Activated naive CD4-positive, alpha-beta T cell treated with anti-CD3 and anti-CD28 coated beads for 36 hours (primary cell): Measurements from ENCODE around the gene PXYLP1. TPM values are rescaled to one million over a fixed set of nuclear protein-coding genes. Genes with fewer than 3 reads are reported as not detected.

Experiments used
- CTCF ChIA-PET: fragments of 350-600 bp; sonication (Branson Sonifier 250); formaldehyde crosslinking; loops from one replicate; lab custom pipeline; 2021; ENCODE audit warnings: antibody characterized with exemption; lab: Charles Lee
- DNase-seq: peaks from one replicate; pipeline ENCODE4 v3.0.0-alpha.2; 2020
- H3K27ac Mint-ChIP-seq: one replicate; pipeline ENCODE4 v1.8.0; 2021; ENCODE audit warnings: mild to moderate bottlenecking, mixed read lengths
- H3K27me3 Mint-ChIP-seq: one replicate; pipeline ENCODE4 v1.8.0; 2021; ENCODE audit warnings: low read depth, mixed read lengths
- H3K36me3 Mint-ChIP-seq: one replicate; pipeline ENCODE4 v1.8.0; 2021; ENCODE audit warnings: low read depth, mixed read lengths
- H3K4me1 Mint-ChIP-seq: one replicate; pipeline ENCODE4 v1.8.0; 2021; ENCODE audit warnings: low read depth, mixed read lengths
- H3K4me3 Mint-ChIP-seq: one replicate; pipeline ENCODE4 v1.8.0; 2021; ENCODE audit warnings: mild to moderate bottlenecking, moderate library complexity, mixed read lengths
- H3K9me3 Mint-ChIP-seq: one replicate; pipeline ENCODE4 v1.8.0; 2021; ENCODE audit warnings: mixed read lengths
- intact Hi-C: fragments of 100-400 bp; cut with micrococcal nuclease; formaldehyde crosslinking; loops from one replicate; pipeline ENCODE4 v1.15.1; 2023
- total RNA-seq, 2 experiments: library from RNA; stranded (reverse); gene quantifications; one replicate each; pipeline ENCODE4 v1.2.3, GENCODE V29; 2021

The PXYLP1 gene
- total RNA-seq, 2 experiments from 2014 or later, result 8.4 to 9.7 TPM

- peaks cover 29% of the 10 kb centered on the region for H3K4me1 Mint-ChIP-seq
- no peak for DNase-seq
- H3K36me3 Mint-ChIP-seq, result no peaks in the 10 kb centered on the region
- CTCF ChIA-PET, result interaction anchor here (1.4 to 6.0 kb wide), 6 partner anchors 9 to 253 kb away, joined by 4 to 55 read pairs (median 9); partner anchors contain the start of gene PXYLP1
- no peaks in the 10 kb centered on the region for H3K27me3 Mint-ChIP-seq
- H3K4me3 Mint-ChIP-seq, result no peak overlapping the region
- intact Hi-C loops, result no loop called here
- H3K9me3 Mint-ChIP-seq, result no peaks in the 10 kb centered on the region
- no peak overlapping the region for H3K27ac Mint-ChIP-seq
Observed at GRCh38 chr3:141253811-141254210, 22.2 kb downstream of the PXYLP1 start.

DNA sequence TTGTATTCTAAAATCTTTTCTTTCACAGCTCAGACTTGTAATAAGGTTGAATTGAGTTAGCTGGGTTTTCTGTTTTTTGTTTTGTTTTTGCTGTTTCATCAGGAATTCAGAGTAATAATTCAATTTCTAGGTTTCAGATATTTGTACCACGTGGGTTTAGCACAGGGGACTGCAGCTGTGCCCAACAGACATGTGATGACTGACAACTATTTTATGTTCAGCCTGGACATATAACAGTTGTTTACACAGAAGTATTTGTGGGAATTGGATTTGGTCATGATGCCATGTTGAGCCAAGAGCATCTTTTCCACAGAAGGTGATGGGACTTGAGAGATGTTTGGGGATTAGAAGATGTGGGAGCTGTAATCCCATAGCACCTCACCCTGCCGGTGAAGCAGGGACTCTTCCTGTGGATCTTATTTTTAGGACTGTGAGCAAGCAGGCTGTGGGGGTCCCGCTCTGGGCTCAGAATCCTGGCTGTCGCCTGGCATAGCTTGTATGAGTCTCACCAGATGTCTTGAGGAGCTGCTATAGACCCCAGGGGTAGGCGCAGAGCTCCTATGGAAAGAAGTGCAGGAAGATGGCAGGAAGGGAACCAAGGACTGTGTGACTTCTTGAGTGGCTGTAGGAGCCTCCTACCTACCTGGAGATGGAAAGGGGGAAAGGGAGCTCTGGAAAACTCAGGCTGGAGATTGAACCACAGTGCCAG is 23.7 kb downstream of the PXYLP1 start:
- H3K36me3 Mint-ChIP-seq, result no peaks in the 10 kb centered on the region
- no peaks in the 10 kb centered on the region for H3K9me3 Mint-ChIP-seq
- intact Hi-C loops, result loop anchor here (1.0 kb wide), 1 partner anchor 12 kb away; no protein-coding TSS in a partner anchor
- no peaks in the 10 kb centered on the region for H3K27me3 Mint-ChIP-seq
- no peak for DNase-seq
- CTCF ChIA-PET, result interaction anchor here (0.9 to 6.0 kb wide), 18 partner anchors 10 to 64 kb away, joined by 3 to 55 read pairs (median 6); partner anchors contain the start of gene PXYLP1
- H3K4me1 Mint-ChIP-seq, result peaks cover 24% of the 10 kb centered on the region
- no peak overlapping the region for H3K27ac Mint-ChIP-seq
- no peak overlapping the region for H3K4me3 Mint-ChIP-seq

- peak; percentile 68 for DNase-seq
- CTCF ChIA-PET, result interaction anchor here (0.7 to 6.0 kb wide), 19 partner anchors 9 to 186 kb away, joined by 3 to 55 read pairs (median 5); partner anchors contain the start of gene PXYLP1
- Mint-ChIP-seq H3K9me3 (no peaks in the 10 kb centered on the region), H3K4me1 (peaks cover 25% of the 10 kb centered on the region), H3K36me3 (no peaks in the 10 kb centered on the region), H3K27ac (no peak overlapping the region), H3K27me3 (no peaks in the 10 kb centered on the region), H3K4me3 (peak overlapping the region; percentile 3)
- intact Hi-C loops, result loop anchor here (1.0 kb wide), 2 partner anchors 13 to 25 kb away; partner anchors contain the start of gene PXYLP1
Observed at GRCh38 chr3:141255846-141256261, 24.2 kb downstream of the PXYLP1 start.

GRCh38 chr3:141256820-141257219 is 25.2 kb downstream of the PXYLP1 start:
- CTCF ChIA-PET, result interaction anchor here (0.9 to 6.0 kb wide), 9 partner anchors 8 to 185 kb away, joined by 3 to 55 read pairs (median 11); partner anchors contain the start of gene PXYLP1
- no peak for DNase-seq
- Mint-ChIP-seq H3K36me3 (peaks cover 3% of the 10 kb centered on the region), H3K9me3 (no peaks in the 10 kb centered on the region), H3K4me1 (peaks cover 35% of the 10 kb centered on the region), H3K4me3 (no peak overlapping the region), H3K27ac (no peak overlapping the region), H3K27me3 (no peaks in the 10 kb centered on the region)
- intact Hi-C loops, result loop anchor here (1.0 kb wide), 1 partner anchor 26 kb away; the partner anchor contains the start of gene PXYLP1

GRCh38 chr3:141257961-141258360 is 26.3 kb downstream of the PXYLP1 start:
- Mint-ChIP-seq H3K4me1 (peaks cover 39% of the 10 kb centered on the region), H3K4me3 (no peak overlapping the region), H3K36me3 (peaks cover 3% of the 10 kb centered on the region), H3K27ac (peak overlapping the region; percentile 32), H3K27me3 (no peaks in the 10 kb centered on the region), H3K9me3 (no peaks in the 10 kb centered on the region)
- CTCF ChIA-PET, result interaction anchor here (0.6 to 6.0 kb wide), 3 partner anchors 13 to 811 kb away, joined by 3 to 41 read pairs (median 16); partner anchors contain the start of gene PXYLP1
- intact Hi-C loops, result no loop called here
- DNase-seq, result peak; percentile 21

GRCh38 chr3:141258973-141259372 is 27.3 kb downstream of the PXYLP1 start:
- Mint-ChIP-seq H3K27me3 (no peaks in the 10 kb centered on the region), H3K36me3 (peaks cover 5% of the 10 kb centered on the region), H3K4me3 (no peak overlapping the region), H3K27ac (no peak overlapping the region), H3K4me1 (peaks cover 39% of the 10 kb centered on the region), H3K9me3 (no peaks in the 10 kb centered on the region)
- no peak for DNase-seq
- intact Hi-C loops, result no loop called here
- CTCF ChIA-PET, result interaction anchor here (2.0 to 6.0 kb wide), 2 partner anchors 14 to 27 kb away, joined by 16 to 41 read pairs; partner anchors contain the start of gene PXYLP1

DNA sequence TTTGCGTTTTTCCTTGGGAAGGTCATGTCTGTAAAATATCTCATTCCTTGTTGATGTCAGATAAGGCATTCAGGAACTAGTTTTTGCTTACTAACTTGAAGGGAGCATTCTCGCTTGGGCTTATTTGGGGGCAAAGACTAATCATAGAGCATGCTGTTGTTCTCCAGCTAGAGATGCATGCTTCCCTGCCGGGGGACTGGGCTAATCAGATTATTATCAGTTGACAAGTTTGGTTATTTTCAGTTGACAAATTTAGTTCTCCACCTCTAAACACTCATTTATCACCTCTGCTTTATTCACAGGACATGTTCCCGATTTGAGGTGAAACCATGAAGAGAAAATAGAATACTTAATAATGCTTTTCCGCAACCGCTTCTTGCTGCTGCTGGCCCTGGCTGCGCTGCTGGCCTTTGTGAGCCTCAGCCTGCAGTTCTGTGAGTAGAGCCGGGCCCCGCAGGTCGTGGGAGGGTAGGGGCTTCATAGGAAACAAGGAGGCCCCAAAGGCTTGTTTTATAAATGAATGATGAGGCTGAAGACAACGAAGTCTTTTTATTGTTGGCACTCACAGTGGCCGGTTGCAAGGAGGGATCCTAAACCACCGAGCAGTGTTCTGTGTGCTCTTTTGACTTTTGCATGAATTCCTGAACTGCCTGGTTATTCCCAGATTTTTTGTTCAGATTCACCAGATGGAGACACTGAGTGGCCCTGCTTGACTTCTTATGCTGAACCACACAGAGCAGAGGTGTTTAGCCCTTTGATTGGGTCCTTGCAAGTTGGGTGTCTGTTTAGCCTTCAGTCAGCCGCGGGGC is 28.4 kb downstream of the PXYLP1 start:
- H3K36me3 Mint-ChIP-seq, result peaks cover 5% of the 10 kb centered on the region
- no peaks in the 10 kb centered on the region for H3K27me3 Mint-ChIP-seq
- intact Hi-C loops, result no loop called here
- DNase-seq, result no peak
- no peaks in the 10 kb centered on the region for H3K9me3 Mint-ChIP-seq
- H3K4me1 Mint-ChIP-seq, result peaks cover 39% of the 10 kb centered on the region
- CTCF ChIA-PET, result interaction anchor here (2.0 to 6.0 kb wide), 2 partner anchors 15 to 28 kb away, joined by 16 to 41 read pairs; partner anchors contain the start of gene PXYLP1
- no peak overlapping the region for H3K4me3 Mint-ChIP-seq
- H3K27ac Mint-ChIP-seq, result no peak overlapping the region

DNA sequence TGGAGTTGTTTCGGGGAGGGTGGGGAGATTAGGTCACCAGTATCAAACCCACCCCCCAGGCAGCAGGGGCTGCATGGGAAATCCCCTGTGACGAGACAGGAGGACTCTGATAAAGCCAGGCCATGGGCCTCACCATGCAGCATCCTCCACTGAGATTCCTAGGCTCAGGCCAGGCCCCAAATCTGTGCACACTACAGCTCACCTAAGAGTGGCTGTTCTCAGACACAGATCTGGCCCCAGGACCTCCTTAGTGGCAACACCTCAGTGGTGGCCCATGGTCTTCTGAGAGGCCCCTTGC is 29.0 kb downstream of the PXYLP1 start:
- DNase-seq, result no peak
- Mint-ChIP-seq H3K27me3 (no peaks in the 10 kb centered on the region), H3K4me3 (no peak overlapping the region), H3K27ac (no peak overlapping the region), H3K36me3 (peaks cover 5% of the 10 kb centered on the region), H3K4me1 (peaks cover 40% of the 10 kb centered on the region), H3K9me3 (no peaks in the 10 kb centered on the region)
- intact Hi-C loops, result no loop called here
- CTCF ChIA-PET, result no interaction called here

DNA sequence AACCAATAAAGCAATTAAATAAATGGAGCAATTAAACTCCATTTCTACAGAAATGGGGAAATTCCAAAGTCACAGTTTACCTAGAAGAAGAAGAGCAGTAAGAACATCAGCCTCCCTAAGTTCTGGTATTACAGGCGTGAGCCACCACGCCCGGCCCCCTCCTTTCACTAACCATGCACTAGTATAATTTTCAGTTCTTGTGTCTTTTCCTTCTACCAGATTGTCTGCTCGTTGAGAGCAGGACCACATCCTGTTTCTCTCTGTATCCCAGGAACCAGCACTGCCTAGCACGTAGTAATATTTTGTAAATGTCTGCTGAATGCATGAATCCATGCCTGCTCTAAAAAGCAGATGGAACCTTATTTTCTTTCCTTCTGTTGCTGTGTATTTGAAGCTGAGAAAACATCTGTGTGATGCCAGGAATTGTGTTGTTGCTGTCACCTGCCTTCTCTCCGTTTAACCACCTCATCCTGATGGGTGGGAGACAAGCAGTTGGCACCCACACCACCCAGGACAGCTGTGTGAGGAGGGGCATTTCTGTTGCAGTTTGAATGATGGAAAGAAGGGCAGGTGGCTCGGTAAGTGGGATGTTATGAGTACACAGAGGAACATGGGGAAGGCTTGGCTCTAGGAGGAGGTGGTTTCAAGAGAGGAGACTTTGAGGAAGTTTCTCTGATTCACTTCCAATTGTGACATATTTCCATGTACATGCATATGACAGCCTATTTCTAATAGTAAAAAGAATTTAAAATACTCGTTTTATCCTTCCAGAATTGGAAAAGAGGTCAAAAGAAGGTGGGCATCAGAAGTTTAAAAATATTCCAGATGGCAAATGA is 30.1 kb downstream of the PXYLP1 start:
- intact Hi-C loops, result no loop called here
- H3K27me3 Mint-ChIP-seq, result no peaks in the 10 kb centered on the region
- H3K9me3 Mint-ChIP-seq, result no peaks in the 10 kb centered on the region
- CTCF ChIA-PET, result interaction anchor here (1.4 kb wide), 1 partner anchor 30 kb away, joined by 6 read pairs; the partner anchor contains the start of gene PXYLP1
- peak; percentile 57 for DNase-seq
- peaks cover 39% of the 10 kb centered on the region for H3K4me1 Mint-ChIP-seq
- peak overlapping the region; percentile 32 for H3K27ac Mint-ChIP-seq
- H3K4me3 Mint-ChIP-seq, result no peak overlapping the region
- H3K36me3 Mint-ChIP-seq, result peaks cover 5% of the 10 kb centered on the region

DNA sequence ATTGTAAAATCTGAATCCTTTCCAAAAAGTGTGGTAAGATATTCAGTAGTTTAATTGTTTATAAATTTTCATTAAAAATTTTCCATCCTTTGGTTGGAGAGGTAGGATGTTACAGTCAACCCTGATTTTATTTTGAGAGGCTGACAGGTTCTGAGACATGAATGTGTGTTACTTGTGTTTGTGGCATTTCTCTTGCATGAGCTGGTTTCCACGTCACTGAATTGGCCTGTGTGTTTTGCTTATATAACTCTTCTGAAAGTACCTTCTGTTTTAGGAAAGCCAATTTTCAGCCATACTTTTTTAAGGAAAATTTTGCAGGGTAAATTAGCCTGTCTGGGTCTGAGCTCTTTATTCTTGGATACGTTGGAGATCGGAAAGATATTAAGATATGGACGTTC is 30.7 kb downstream of the PXYLP1 start:
- intact Hi-C loops, result no loop called here
- DNase-seq, result no peak
- CTCF ChIA-PET, result interaction anchor here (1.4 kb wide), 1 partner anchor 31 kb away, joined by 6 read pairs; the partner anchor contains the start of gene PXYLP1
- Mint-ChIP-seq H3K4me1 (peaks cover 41% of the 10 kb centered on the region), H3K27me3 (no peaks in the 10 kb centered on the region), H3K27ac (no peak overlapping the region), H3K36me3 (peaks cover 5% of the 10 kb centered on the region), H3K4me3 (no peak overlapping the region), H3K9me3 (no peaks in the 10 kb centered on the region)

GRCh38 chr3:141266186-141266585 is 34.6 kb downstream of the PXYLP1 start:
- Mint-ChIP-seq H3K27ac (peak overlapping the region; percentile 86), H3K4me3 (peak overlapping the region; percentile 78), H3K27me3 (no peaks in the 10 kb centered on the region), H3K4me1 (peaks cover 43% of the 10 kb centered on the region), H3K36me3 (peaks cover 5% of the 10 kb centered on the region), H3K9me3 (no peaks in the 10 kb centered on the region)
- intact Hi-C loops, result loop anchor here (2.0 kb wide), 1 partner anchor 41 kb away; no protein-coding TSS in a partner anchor
- CTCF ChIA-PET, result interaction anchor here (1.3 to 3.1 kb wide), 5 partner anchors 11 to 36 kb away, joined by 4 to 25 read pairs (median 9); partner anchors contain the start of gene PXYLP1
- DNase-seq, result no peak
